ENCODE results near the gene BTG1.

GRCh38 chr12:92122941-92123779, 22.5 kb downstream of the BTG1 start:
- TF ChIP-seq CTCF (IDR thresholded peaks at IDR 0.05; ENCODE audit: borderline replicate concordance, extremely low read depth, low read length, poor library complexity, severe bottlenecking) (no peak), EZH2 (IDR thresholded peaks at IDR 0.05; ENCODE audit: borderline replicate concordance, low read depth, low read length, severe bottlenecking) (no peak)

Measured in DND-41 (cell line).